ENCODE data around the gene SLC35E2B. TPM values are rescaled to one million over a fixed set of nuclear protein-coding genes. Genes with fewer than 3 reads are reported as not detected.

SLC35E2B gene
- total RNA-seq, 1 experiment from 2014 or later, result 26.4 TPM

- Histone ChIP-seq H3K9me3 (no peaks in the 10 kb centered on the region), H3K27me3 (replicated peaks; ENCODE audit: control insufficient read depth, insufficient read depth, low read length) (no peaks in the 10 kb centered on the region), H3K36me3 (ENCODE audit: control insufficient read depth, insufficient read depth, low read length) (peaks cover 1% of the 10 kb centered on the region; the same call in 1 of the 2 replicates), H3K4me3 (ENCODE audit: low read depth, low read length) (no peak overlapping the region), H3K4me1 (no peaks in the 10 kb centered on the region)
- peaks cover 13% of the 10 kb centered on the region for H3K36me3 Mint-ChIP-seq (ENCODE audit: insufficient read depth, unreplicated experiment)
- ChIA-PET CTCF (no interaction called here), POLR2A (no interaction called here)
- H3K27me3 Mint-ChIP-seq (ENCODE audit: insufficient read depth, unreplicated experiment), result no peaks in the 10 kb centered on the region
- BruUV-seq (replicated peaks), result no TSS peak
- H3K4me1 Mint-ChIP-seq (ENCODE audit: low read depth, unreplicated experiment), result no peaks in the 10 kb centered on the region
- H3K9me3 Mint-ChIP-seq (ENCODE audit: unreplicated experiment), result no peaks in the 10 kb centered on the region
- H3K27ac Mint-ChIP-seq (ENCODE audit: unreplicated experiment), result no peak overlapping the region
- no peak for TF ChIP-seq CTCF (IDR thresholded peaks at IDR 0.05; ENCODE audit: insufficient read depth in 1 of 2, low read depth in 1 of 2, low read length in 1 of 2, severe bottlenecking in 1 of 2, unreplicated experiment in 1 of 2)
- DNase-seq, result no peak
- intact Hi-C loops (cut with micrococcal nuclease; ENCODE audit: unreplicated experiment), result no loop called here
- no peak overlapping the region for H3K4me3 Mint-ChIP-seq (ENCODE audit: unreplicated experiment)
Measured at GRCh38 chr1:1672181-1672965, 20.2 kb downstream of the SLC35E2B start.

GRCh38 chr1:1671365-1672119 is 21.1 kb downstream of the SLC35E2B start:
- Mint-ChIP-seq H3K4me3 (ENCODE audit: unreplicated experiment) (no peak overlapping the region), H3K9me3 (ENCODE audit: unreplicated experiment) (no peaks in the 10 kb centered on the region), H3K4me1 (ENCODE audit: low read depth, unreplicated experiment) (no peaks in the 10 kb centered on the region), H3K27ac (ENCODE audit: unreplicated experiment) (no peak overlapping the region), H3K36me3 (ENCODE audit: insufficient read depth, unreplicated experiment) (peaks cover 14% of the 10 kb centered on the region), H3K27me3 (ENCODE audit: insufficient read depth, unreplicated experiment) (no peaks in the 10 kb centered on the region)
- BruUV-seq (replicated peaks), result no TSS peak
- no peak for DNase-seq
- Histone ChIP-seq H3K36me3 (ENCODE audit: control insufficient read depth, insufficient read depth, low read length) (peaks cover 1% of the 10 kb centered on the region; the same call in 1 of the 2 replicates), H3K4me3 (ENCODE audit: low read depth, low read length) (no peak overlapping the region), H3K9me3 (no peaks in the 10 kb centered on the region), H3K4me1 (no peaks in the 10 kb centered on the region), H3K27me3 (replicated peaks; ENCODE audit: control insufficient read depth, insufficient read depth, low read length) (no peaks in the 10 kb centered on the region)
- intact Hi-C loops (cut with micrococcal nuclease; ENCODE audit: unreplicated experiment), result no loop called here
- CTCF ChIA-PET, result no interaction called here
- TF ChIP-seq CTCF (IDR thresholded peaks at IDR 0.05; ENCODE audit: insufficient read depth in 1 of 2, low read depth in 1 of 2, low read length in 1 of 2, severe bottlenecking in 1 of 2, unreplicated experiment in 1 of 2), result no peak
- POLR2A ChIA-PET, result no interaction called here

- intact Hi-C loops (cut with micrococcal nuclease; ENCODE audit: unreplicated experiment), result no loop called here
Measured at GRCh38 chr1:1670866-1671265, 21.7 kb downstream of the SLC35E2B start.

More at GRCh38 chr1:1670866-1671265, 21.7 kb downstream of the SLC35E2B start:
- no peaks in the 10 kb centered on the region for H3K9me3 Mint-ChIP-seq (ENCODE audit: unreplicated experiment)
- no peak for TF ChIP-seq CTCF (IDR thresholded peaks at IDR 0.05; ENCODE audit: insufficient read depth in 1 of 2, low read depth in 1 of 2, low read length in 1 of 2, severe bottlenecking in 1 of 2, unreplicated experiment in 1 of 2)
- DNase-seq, result no peak
- H3K4me3 Mint-ChIP-seq (ENCODE audit: unreplicated experiment), result no peak overlapping the region
- no peak overlapping the region for H3K27ac Mint-ChIP-seq (ENCODE audit: unreplicated experiment)
- ChIA-PET POLR2A (no interaction called here), CTCF (no interaction called here)
- no peaks in the 10 kb centered on the region for H3K4me1 Mint-ChIP-seq (ENCODE audit: low read depth, unreplicated experiment)
- H3K27me3 Mint-ChIP-seq (ENCODE audit: insufficient read depth, unreplicated experiment), result no peaks in the 10 kb centered on the region
- BruUV-seq (replicated peaks), result no TSS peak
- peaks cover 1% of the 10 kb centered on the region; the same call in 1 of the 2 replicates for H3K36me3 ChIP-seq (ENCODE audit: control insufficient read depth, insufficient read depth, low read length)
- no peaks in the 10 kb centered on the region for H3K4me1 ChIP-seq
- no peaks in the 10 kb centered on the region for H3K9me3 ChIP-seq
- H3K27me3 ChIP-seq (replicated peaks; ENCODE audit: control insufficient read depth, insufficient read depth, low read length), result no peaks in the 10 kb centered on the region
- H3K36me3 Mint-ChIP-seq (ENCODE audit: insufficient read depth, unreplicated experiment), result peaks cover 14% of the 10 kb centered on the region
- no peak overlapping the region for H3K4me3 ChIP-seq (ENCODE audit: low read depth, low read length)
